Stimulated activated memory B cell treated with anti-CD40 and anti-IgM and Interleukin-4, amounts not matched to agents 10 μg/mL and 1 μg/mL and 100 μg/mL, for 72 hours (primary cell): ENCODE results near the gene AP3D1.
A peak's percentile ranks its signal among the peaks of the same experiment; 100 is the strongest.
"Not testable (repeated sequence)": the region's sequence is repeated elsewhere in the genome, so short reads cannot be mapped to it uniquely, and the experiment has no call there.

ENCODE experiments used
- ATAC-seq: fragments of 150-1000 bp; cut with Tn5 transposase; 2 replicates; pipeline ENCODE4 v1.10.0; 2021
- H3K27ac Mint-ChIP-seq: one replicate; pipeline ENCODE4 v1.8.0; 2022; ENCODE audit warnings: mild to moderate bottlenecking, mixed read lengths
- H3K27me3 Mint-ChIP-seq: one replicate; pipeline ENCODE4 v1.8.0; 2022; ENCODE audit warnings: mixed read lengths
- H3K36me3 Mint-ChIP-seq: one replicate; pipeline ENCODE4 v1.8.0; 2022; ENCODE audit warnings: mixed read lengths
- H3K4me1 Mint-ChIP-seq: one replicate; pipeline ENCODE4 v1.8.0; 2022; ENCODE audit warnings: mixed read lengths
- H3K4me3 Mint-ChIP-seq: one replicate; pipeline ENCODE4 v1.8.0; 2022; ENCODE audit warnings: mild to moderate bottlenecking, moderate library complexity, mixed read lengths
- H3K9me3 Mint-ChIP-seq: one replicate; pipeline ENCODE4 v1.8.0; 2022; ENCODE audit warnings: mixed read lengths

Gene AP3D1

DNA sequence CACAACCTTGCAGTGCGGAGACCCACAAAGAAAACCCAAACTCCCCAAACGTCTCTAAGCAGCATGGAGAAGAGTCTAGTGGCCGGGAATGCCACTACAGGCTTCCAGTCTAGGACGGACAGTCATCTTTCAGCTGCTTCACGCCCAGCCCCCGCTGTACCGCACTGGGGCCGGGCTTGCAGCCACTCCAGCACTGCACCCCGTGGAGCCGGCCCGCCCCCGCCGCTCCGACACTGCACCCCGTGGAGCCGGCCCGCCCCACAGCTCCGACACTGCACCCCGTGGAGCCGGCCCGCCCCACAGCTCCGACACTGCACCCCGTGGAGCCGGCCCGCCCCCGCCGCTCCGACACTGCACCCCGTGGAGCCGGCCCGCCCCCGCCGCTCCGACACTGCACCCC lies 23.1 kb downstream of the AP3D1 start:
- not testable (repeated sequence) for H3K4me3 Mint-ChIP-seq, H3K27ac Mint-ChIP-seq, ATAC-seq, H3K4me1 Mint-ChIP-seq, H3K27me3 Mint-ChIP-seq, H3K9me3 Mint-ChIP-seq
- H3K36me3 Mint-ChIP-seq: peaks cover 30% of the 10 kb centered on the region

- no peak overlapping the region for H3K4me3 Mint-ChIP-seq
Measured at GRCh38 chr19:2127758-2128157, 23.6 kb downstream of the AP3D1 start.

DNA sequence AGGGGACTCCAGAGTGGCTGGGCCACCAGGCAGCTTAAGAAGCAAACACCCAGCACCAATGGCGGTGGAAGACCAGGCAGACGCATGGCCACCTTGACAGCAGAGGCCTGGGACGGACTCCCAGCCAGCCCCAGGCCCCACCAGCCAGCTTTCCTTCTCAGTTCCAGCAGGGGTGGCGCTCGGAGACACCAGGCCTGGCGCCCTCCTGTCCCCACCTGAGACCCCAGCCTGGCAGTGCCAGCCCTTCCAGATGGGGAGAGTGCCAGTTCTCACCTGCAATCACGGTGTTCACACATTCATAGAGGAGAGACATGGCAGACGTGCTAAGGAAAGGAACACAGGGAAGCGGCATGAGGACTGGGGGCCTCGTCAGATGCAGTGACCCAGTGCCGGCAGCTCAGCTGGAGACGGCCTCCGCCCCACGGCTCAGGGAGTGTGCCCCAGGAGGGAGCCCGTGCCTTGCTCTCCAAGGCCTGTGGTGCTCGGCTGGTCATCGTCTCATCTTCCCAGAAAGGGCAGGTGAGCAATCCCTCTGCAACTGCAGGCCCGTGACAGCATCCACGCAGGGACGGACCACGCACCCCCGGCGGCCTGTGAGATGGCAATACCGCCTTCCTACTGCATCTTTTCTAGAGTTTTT lies 24.4 kb downstream of the AP3D1 start:
- Mint-ChIP-seq H3K4me3 (no peak overlapping the region), H3K27me3 (no peaks in the 10 kb centered on the region), H3K36me3 (peaks cover 22% of the 10 kb centered on the region), H3K4me1 (no peaks in the 10 kb centered on the region), H3K27ac (no peak overlapping the region), H3K9me3 (no peaks in the 10 kb centered on the region)
- no peak for ATAC-seq

More at GRCh38 chr19:2127758-2128157, 23.6 kb downstream of the AP3D1 start:
- Mint-ChIP-seq H3K27ac (no peak overlapping the region), H3K9me3 (no peaks in the 10 kb centered on the region), H3K36me3 (peaks cover 30% of the 10 kb centered on the region), H3K4me1 (no peaks in the 10 kb centered on the region), H3K27me3 (no peaks in the 10 kb centered on the region)
- no peak for ATAC-seq

DNA sequence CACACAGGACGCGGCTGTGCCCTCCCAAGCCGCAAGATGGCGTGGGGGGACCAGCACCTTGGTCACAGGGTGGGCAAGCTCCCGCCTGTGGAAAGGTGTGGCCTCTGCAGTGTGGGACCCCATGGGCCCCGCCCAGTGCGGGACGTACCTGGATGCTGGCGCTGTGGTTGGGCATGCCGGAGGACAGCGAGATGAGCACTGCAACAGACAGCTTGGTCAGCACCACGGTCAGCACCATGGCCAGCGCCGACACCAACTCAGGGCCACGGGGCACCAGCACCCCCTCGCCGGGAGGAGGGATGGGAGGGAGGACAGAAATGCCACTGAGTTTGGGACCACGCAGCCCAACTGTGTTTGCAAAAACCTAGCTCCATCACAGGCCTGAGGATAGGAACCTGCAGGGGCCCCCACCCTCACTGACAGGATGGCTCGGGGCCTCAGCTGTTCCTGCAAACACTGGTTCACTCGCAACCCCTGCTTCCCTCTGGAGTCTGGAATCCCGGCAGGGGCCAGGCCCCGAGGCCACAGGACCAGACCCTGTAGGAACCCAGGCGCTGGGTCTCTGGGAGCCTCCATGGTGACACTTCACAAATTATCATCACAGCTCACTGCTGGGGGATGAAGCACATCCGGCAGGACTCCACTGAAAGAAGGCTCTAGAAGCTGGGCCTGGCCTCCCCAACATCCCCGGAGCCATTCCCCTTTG lies 27.5 kb downstream of the AP3D1 start:
- H3K27ac Mint-ChIP-seq: no peak overlapping the region
- no peaks in the 10 kb centered on the region for H3K27me3 Mint-ChIP-seq
- H3K4me3 Mint-ChIP-seq: no peak overlapping the region
- no peak for ATAC-seq
- no peaks in the 10 kb centered on the region for H3K9me3 Mint-ChIP-seq
- H3K4me1 Mint-ChIP-seq: no peaks in the 10 kb centered on the region
- peaks cover 29% of the 10 kb centered on the region for H3K36me3 Mint-ChIP-seq

- Mint-ChIP-seq H3K27ac (no peak overlapping the region), H3K27me3 (no peaks in the 10 kb centered on the region), H3K4me1 (no peaks in the 10 kb centered on the region), H3K4me3 (no peak overlapping the region), H3K36me3 (peaks cover 38% of the 10 kb centered on the region), H3K9me3 (no peaks in the 10 kb centered on the region)
- ATAC-seq: no peak
Measured at GRCh38 chr19:2122982-2123381, 28.4 kb downstream of the AP3D1 start.

DNA sequence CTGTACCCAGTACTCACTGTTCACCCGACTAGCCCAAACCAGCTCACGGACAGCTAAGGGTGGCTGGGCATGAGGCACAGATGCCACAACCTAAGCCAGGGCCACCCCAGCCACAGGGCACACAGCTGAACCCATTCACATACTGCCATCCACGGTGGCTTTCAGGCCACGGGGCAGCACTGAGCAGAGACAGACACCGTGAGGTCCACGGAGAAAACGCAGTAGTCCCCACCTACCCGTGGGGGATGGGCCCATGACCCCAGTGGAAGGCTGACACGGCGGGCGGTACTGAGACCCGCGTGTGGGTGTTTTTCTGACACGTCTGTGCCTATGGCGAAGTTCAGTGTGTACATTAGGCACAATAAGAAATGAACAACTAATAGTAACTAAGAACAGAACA lies 29.1 kb downstream of the AP3D1 start:
- Mint-ChIP-seq H3K4me1 (no peaks in the 10 kb centered on the region), H3K36me3 (peaks cover 40% of the 10 kb centered on the region), H3K27ac (no peak overlapping the region), H3K27me3 (no peaks in the 10 kb centered on the region), H3K9me3 (no peaks in the 10 kb centered on the region), H3K4me3 (no peak overlapping the region)
- no peak for ATAC-seq

DNA sequence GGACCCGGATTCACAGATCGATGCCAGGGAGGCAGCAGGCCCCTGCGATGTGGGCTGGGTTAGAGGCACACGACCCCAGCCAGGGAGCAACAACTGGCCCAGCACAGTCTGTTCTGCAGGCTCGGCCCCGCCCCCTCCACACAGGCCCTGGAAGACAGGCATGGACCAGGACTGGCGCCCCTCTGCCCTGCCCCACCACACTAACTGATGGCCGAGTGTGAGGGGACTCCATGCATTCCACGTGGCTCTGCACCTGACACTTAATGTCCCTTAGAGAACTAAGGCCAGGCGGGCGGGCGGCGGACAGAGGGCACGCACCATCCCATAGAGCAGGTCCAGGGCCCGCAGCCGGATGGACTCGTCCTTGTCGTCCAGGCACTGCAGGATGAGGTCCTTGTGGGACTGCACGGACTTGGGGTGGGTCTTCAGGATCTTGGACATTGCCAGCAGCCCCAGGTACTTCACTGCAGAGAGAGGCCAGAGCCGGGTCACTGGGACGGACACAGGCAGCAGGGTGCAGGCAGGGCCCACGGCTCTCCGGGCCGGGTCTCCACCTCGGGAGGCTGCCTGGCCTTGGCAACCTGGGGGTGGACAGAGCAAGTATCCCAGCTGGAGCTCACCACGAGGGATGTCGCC lies 29.8 kb downstream of the AP3D1 start:
- peaks cover 40% of the 10 kb centered on the region for H3K36me3 Mint-ChIP-seq
- no peak for ATAC-seq

GRCh38 chr19:2120821-2121220 lies 30.5 kb downstream of the AP3D1 start:
- Mint-ChIP-seq H3K27ac (no peak overlapping the region), H3K4me1 (no peaks in the 10 kb centered on the region), H3K4me3 (no peak overlapping the region), H3K27me3 (no peaks in the 10 kb centered on the region), H3K9me3 (no peaks in the 10 kb centered on the region), H3K36me3 (peaks cover 40% of the 10 kb centered on the region)
- ATAC-seq: no peak

More for the DNA sequence above, 29.8 kb downstream of the AP3D1 start:
- Mint-ChIP-seq H3K9me3 (no peaks in the 10 kb centered on the region), H3K4me1 (no peaks in the 10 kb centered on the region), H3K4me3 (no peak overlapping the region), H3K27ac (no peak overlapping the region), H3K27me3 (no peaks in the 10 kb centered on the region)

DNA sequence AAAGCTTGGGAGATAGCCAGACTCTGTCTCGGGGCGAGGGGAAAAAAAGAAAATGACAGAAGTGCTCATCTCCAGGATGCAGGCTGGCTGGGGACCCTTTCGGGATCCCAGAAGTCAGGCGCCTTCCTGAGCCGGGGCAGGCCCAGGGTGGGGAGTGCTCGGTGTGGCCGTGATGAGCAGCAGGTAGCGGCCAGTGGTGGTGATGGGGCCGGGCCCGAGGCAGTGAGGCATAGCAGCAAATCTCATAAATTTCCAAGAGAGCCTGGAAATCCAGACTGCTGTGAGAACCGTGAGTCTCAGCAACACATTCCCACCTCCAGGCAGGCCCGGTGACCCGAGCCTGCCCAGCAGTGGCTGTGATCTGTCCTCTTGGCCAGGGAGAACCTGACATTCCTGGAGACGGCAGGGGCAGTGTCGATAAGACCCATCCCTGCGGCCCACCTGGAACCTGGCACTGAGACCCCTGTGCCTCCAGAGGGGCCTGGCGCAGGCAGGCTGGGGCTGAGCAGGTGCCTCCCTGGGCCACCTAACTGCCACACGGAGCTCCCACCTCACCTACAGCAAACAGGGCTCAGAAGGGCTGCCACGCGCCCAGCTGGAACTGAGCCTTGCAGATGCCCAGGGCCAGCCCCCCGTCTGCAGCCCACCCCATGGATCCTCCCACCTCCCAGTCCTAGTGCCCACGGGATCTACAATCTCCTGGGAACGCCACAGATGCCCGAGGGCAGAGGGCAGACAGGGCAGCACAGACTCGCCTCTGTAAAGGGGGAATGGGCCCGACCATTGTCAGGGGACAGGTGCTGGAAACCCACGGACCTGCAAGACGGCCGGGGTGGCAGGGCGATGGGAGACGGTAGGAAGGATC lies 31.2 kb downstream of the AP3D1 start:
- Mint-ChIP-seq H3K27me3 (no peaks in the 10 kb centered on the region), H3K27ac (no peak overlapping the region), H3K4me1 (peaks cover 4% of the 10 kb centered on the region), H3K36me3 (peaks cover 46% of the 10 kb centered on the region), H3K9me3 (no peaks in the 10 kb centered on the region), H3K4me3 (no peak overlapping the region)
- ATAC-seq: no peak

- Mint-ChIP-seq H3K4me1 (peaks cover 14% of the 10 kb centered on the region), H3K36me3 (peaks cover 52% of the 10 kb centered on the region), H3K9me3 (no peaks in the 10 kb centered on the region), H3K27ac (no peak overlapping the region), H3K27me3 (no peaks in the 10 kb centered on the region), H3K4me3 (no peak overlapping the region)
- no peak for ATAC-seq
Measured at GRCh38 chr19:2118438-2118837, 32.9 kb downstream of the AP3D1 start.

DNA sequence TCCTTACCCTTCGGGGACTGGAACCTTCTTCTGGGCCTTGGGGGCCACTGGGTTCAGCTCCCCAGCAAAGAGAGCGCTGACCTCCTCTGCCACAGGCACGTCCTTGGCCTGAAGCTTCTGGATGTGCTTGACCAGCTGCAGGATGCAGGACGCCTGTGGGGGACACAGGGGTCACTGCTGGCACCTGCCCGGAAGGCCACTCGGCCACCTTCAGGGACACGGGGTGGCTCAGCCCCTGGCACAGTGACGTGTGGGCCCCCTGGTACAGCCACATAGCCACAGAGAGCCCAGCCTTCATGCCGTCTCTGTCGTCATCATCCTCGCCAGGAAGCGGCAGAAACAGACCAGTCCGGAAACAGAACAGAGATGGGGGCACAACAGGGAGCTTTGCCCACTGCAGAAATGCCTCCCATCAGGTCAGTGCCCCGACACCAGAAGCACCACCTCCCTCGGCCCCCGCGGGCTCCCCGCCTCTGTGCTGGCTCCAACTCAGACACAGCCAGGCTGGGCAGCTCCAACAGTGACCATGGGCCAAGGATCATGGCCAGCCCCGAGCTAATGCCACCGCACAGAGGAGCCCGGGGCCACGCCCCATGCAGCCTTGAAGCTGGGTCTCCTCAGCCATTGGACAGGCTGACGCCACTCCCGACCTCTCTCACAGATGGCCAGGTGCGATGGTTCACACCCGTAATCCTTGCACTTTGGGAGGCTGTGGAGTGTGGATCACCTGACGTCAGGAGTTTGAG lies 34.0 kb downstream of the AP3D1 start:
- H3K4me3 Mint-ChIP-seq: no peak overlapping the region
- H3K27me3 Mint-ChIP-seq: no peaks in the 10 kb centered on the region
- no peak for ATAC-seq
- no peaks in the 10 kb centered on the region for H3K9me3 Mint-ChIP-seq
- peaks cover 15% of the 10 kb centered on the region for H3K4me1 Mint-ChIP-seq
- H3K27ac Mint-ChIP-seq: no peak overlapping the region
- H3K36me3 Mint-ChIP-seq: peaks cover 49% of the 10 kb centered on the region

DNA sequence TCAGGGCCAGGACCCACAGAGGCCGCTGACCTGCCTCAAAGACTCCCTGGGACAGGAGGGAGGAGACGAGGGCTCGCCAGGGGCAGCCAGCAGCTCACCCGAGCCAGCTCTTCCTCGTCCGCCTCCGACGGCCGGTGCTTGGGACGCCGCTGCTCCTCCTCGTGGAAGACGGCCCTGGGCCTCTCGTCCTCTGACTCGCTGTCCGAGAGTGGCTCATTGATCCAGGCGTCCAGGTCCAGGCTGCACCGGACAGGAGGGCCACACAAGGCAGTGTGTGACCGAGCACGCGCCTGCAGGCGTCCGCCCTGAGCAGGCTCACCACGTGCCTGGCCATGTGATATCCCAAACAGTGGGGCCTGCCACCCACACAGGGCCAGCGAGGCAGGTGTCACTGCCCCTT lies 34.9 kb downstream of the AP3D1 start:
- H3K4me1 Mint-ChIP-seq: peaks cover 19% of the 10 kb centered on the region
- no peak overlapping the region for H3K4me3 Mint-ChIP-seq
- H3K36me3 Mint-ChIP-seq: peaks cover 55% of the 10 kb centered on the region
- H3K9me3 Mint-ChIP-seq: no peaks in the 10 kb centered on the region
- no peaks in the 10 kb centered on the region for H3K27me3 Mint-ChIP-seq
- ATAC-seq: no peak
- H3K27ac Mint-ChIP-seq: no peak overlapping the region

DNA sequence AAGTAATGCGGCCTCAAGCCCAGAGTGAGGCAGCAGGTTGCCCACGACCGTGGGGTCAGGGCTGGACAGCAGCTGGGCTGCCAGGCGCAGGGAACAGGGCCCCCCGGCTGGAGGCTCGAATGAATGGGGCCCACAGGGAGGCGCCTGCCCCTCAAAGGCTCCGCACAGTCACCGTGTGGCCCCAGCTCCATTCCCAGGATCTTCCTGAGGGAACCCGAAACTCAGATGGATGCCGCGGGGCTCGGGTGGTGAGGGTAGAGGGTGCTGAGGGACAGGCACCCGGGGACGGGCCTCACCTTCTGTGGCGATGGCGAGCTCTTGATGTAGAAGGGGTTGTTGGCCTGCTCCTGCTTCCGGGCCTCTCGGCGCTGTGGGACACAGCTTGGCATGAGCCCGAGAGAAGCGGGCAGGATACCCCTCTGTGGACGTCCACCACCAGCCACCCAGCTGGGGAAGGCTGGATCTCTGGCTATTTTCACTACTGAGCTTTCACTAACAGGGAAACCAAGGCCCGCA lies 35.4 kb downstream of the AP3D1 start:
- Mint-ChIP-seq H3K4me1 (peaks cover 19% of the 10 kb centered on the region), H3K4me3 (no peak overlapping the region), H3K27me3 (no peaks in the 10 kb centered on the region), H3K27ac (no peak overlapping the region), H3K9me3 (no peaks in the 10 kb centered on the region), H3K36me3 (peaks cover 51% of the 10 kb centered on the region)
- ATAC-seq: no peak

DNA sequence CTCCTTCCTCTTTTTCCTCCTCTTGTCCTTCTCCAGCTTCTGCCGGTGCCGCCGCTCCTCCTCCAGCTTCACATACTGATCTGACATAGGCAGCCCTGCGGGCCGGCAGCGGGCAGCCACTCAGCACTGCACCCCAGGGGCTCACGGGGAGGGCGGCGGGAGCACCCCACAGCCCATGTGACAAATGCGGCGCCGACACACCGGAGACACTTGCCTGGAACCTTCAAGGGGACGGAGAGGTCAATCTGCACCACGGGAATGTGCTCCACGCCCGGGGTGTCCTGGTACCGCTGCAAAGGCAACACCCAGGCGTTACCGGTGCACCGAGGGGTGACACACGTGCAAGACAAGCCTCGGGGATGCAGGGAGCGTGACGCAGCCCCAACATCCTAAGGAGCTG lies 36.0 kb downstream of the AP3D1 start:
- Mint-ChIP-seq H3K4me3 (no peak overlapping the region), H3K36me3 (peaks cover 44% of the 10 kb centered on the region)

More for the DNA sequence above, 36.0 kb downstream of the AP3D1 start:
- Mint-ChIP-seq H3K4me1 (peaks cover 19% of the 10 kb centered on the region), H3K27me3 (no peaks in the 10 kb centered on the region), H3K9me3 (no peaks in the 10 kb centered on the region), H3K27ac (peak overlapping the region; percentile 65)
- ATAC-seq: no peak
